Esophagus muscularis mucosa (tissue), 4 donors: ENCODE measurements around the gene DTNA. TPM values are rescaled to one million over a fixed set of nuclear protein-coding genes. Genes with fewer than 3 reads are reported as not detected.

Experiments
- DNase-seq: peaks from one replicate; pipeline ENCODE4 v3.0.0-alpha.2; 2017; ENCODE audit errors: extremely low spot score
- H3K27ac ChIP-seq, 4 donors: fragments of 200-600 bp; sonication (generic); replicated peaks in 1 of 4; 1 replicate in 3 of 4; 2 replicates in 1 of 4; pipeline ENCODE4 v1.5.1; 2016 to 2019; ENCODE audit warnings: mild to moderate bottlenecking in 1 of 4
- H3K27me3 ChIP-seq, 4 donors: fragments of 200-600 bp; sonication (generic); one replicate each; pipeline versions ENCODE4 v1.5.1 to v1.6.0; 2016 to 2019
- H3K36me3 ChIP-seq, 4 donors: fragments of 200-600 bp; sonication (generic); one replicate each; pipeline ENCODE4 v1.5.1; 2016 to 2019
- H3K4me1 ChIP-seq, 4 donors: fragments of 200-600 bp; sonication (generic); one replicate each; pipeline ENCODE4 v1.5.1; 2016 to 2019
- H3K4me3 ChIP-seq, 4 donors: fragments of 200-600 bp; sonication (generic); 1 replicate in 2 of 4; 2 replicates in 2 of 4; pipeline ENCODE4 v1.5.1; 2016 to 2019; ENCODE audit warnings: mild to moderate bottlenecking in 4 of 4, moderate library complexity in 1 of 4
- H3K9me3 ChIP-seq, 4 donors: fragments of 200-600 bp; sonication (generic); 1 replicate in 3 of 4; 2 replicates in 1 of 4; pipeline ENCODE4 v1.5.1; 2016 to 2019
- CTCF ChIP-seq, 3 experiments: fragments of 200-600 bp in 2 of 3; fragments of 450-650 bp in 1 of 3; sonication (generic) in 2 of 3; IDR thresholded peaks; one replicate each; pipeline ENCODE4 v1.5.1; 2017 to 2019; ENCODE audit warnings: antibody characterized with exemption in 3 of 3, mild to moderate bottlenecking in 2 of 3, moderate library complexity in 1 of 3
- EP300 ChIP-seq: sonication (generic); formaldehyde crosslinking; IDR thresholded peaks from one replicate; pipeline ENCODE4 v1.6.1; 2017; ENCODE audit warnings: antibody characterized with exemption
- POLR2A ChIP-seq: fragments of 450-650 bp; IDR thresholded peaks from one replicate; pipeline ENCODE4 v1.6.1; 2017; ENCODE audit warnings: antibody characterized with exemption, moderate library complexity, mild to moderate bottlenecking, low read depth
- POLR2AphosphoS5 ChIP-seq, 2 donors: sonication (generic); formaldehyde crosslinking; IDR thresholded peaks; one replicate each; pipeline ENCODE4 v1.6.1; 2017; ENCODE audit warnings: antibody characterized with exemption in 2 of 2
- WGBS: methylation state at CpG from one replicate; pipeline ENCODE4 v1.1.5; 2018; 5-methylcytosine and 5-hydroxymethylcytosine counted together
- intact Hi-C: fragments of 100-400 bp; cut with DNase I; formaldehyde crosslinking; loops from one replicate; pipeline ENCODE4 v1.15.1; 2023
- total RNA-seq, 4 donors: library from RNA; depleted of rRNA; stranded (reverse); fragments of >200 nt; gene quantifications; one replicate each; pipeline versions ENCODE4 v1.1.0 to v1.2.1, GENCODE V29; 2016

The DTNA gene
- total RNA-seq, 4 donors from 2014 or later: 189 to 284 (median 242) TPM

GRCh38 chr18:34767601-34768027 is 57.5 kb downstream of the DTNA start:
- H3K27ac ChIP-seq: no peak overlapping the region
- 95% methylated on average over 1 of the region's 1 CpG for WGBS
- H3K4me3 ChIP-seq: no peak overlapping the region
- H3K36me3 ChIP-seq: peaks cover 3 to 23% (median 10%) of the 10 kb centered on the region in 4 donors
- no peak for DNase-seq
- no peaks in the 10 kb centered on the region for H3K9me3 ChIP-seq
- no peak for TF ChIP-seq POLR2A
- TF ChIP-seq POLR2AphosphoS5 (IDR thresholded peaks at IDR 0.05): no peak
- TF ChIP-seq EP300: no peak
- no peak for TF ChIP-seq CTCF (IDR thresholded peaks at IDR 0.05)
- intact Hi-C loops: no loop called here
- no peaks in the 10 kb centered on the region for H3K27me3 ChIP-seq
- H3K4me1 ChIP-seq: peaks cover 3 to 14% (median 6%) of the 10 kb centered on the region in 4 donors

- Histone ChIP-seq H3K27ac (peak overlapping the region in 3 of 4 donors; percentile 1 to 76 (median 59)), H3K9me3 (no peaks in the 10 kb centered on the region), H3K4me1 (peaks cover 22 to 34% (median 24%) of the 10 kb centered on the region in 4 donors), H3K27me3 (no peaks in the 10 kb centered on the region), H3K36me3 (peaks cover 3 to 21% (median 8%) of the 10 kb centered on the region in 4 donors), H3K4me3 (no peak overlapping the region)
- no peak for DNase-seq
- TF ChIP-seq EP300 (no peak), CTCF (IDR thresholded peaks at IDR 0.05) (no peak), POLR2A (no peak)
- intact Hi-C loops: loop anchor here (5.0 kb wide), 2 partner anchors 65 to 110 kb away; no protein-coding TSS in a partner anchor
- WGBS: 84% methylated on average over 1 of the region's 1 CpG
These were observed 61.9 kb downstream of the DTNA start for GRCh38 chr18:34771958-34772357.

- intact Hi-C loops: loop anchor here (5.0 kb wide), 2 partner anchors 66 to 111 kb away; no protein-coding TSS in a partner anchor
- no peak for TF ChIP-seq EP300
- TF ChIP-seq CTCF (IDR thresholded peaks at IDR 0.05): no peak
- no peak for TF ChIP-seq POLR2AphosphoS5 (IDR thresholded peaks at IDR 0.05)
- Histone ChIP-seq H3K9me3 (no peaks in the 10 kb centered on the region), H3K4me1 (peaks cover 22 to 34% (median 24%) of the 10 kb centered on the region in 4 donors), H3K27me3 (no peaks in the 10 kb centered on the region), H3K36me3 (peaks cover 0 to 12% (median 4%) of the 10 kb centered on the region in 4 donors), H3K4me3 (no peak overlapping the region), H3K27ac (peak overlapping the region; percentile 59 to 76 (median 68))
- DNase-seq: no peak
- WGBS: 40% methylated on average over 2 of the region's 2 CpGs
These were observed 62.8 kb downstream of the DTNA start for GRCh38 chr18:34772887-34773286.

GRCh38 chr18:34773378-34773777 is 63.3 kb downstream of the DTNA start:
- Histone ChIP-seq H3K4me1 (peaks cover 22 to 34% (median 24%) of the 10 kb centered on the region in 4 donors), H3K27me3 (no peaks in the 10 kb centered on the region), H3K4me3 (peak overlapping the region in 2 of 4 donors; percentile 6 to 30), H3K36me3 (peaks cover 0 to 7% (median 0%) of the 10 kb centered on the region in 4 donors), H3K27ac (peak overlapping the region; percentile 59 to 76 (median 68)), H3K9me3 (no peaks in the 10 kb centered on the region)
- WGBS: 16% methylated on average over 2 of the region's 2 CpGs
- no peak for DNase-seq
- TF ChIP-seq CTCF (IDR thresholded peaks at IDR 0.05) (no peak), EP300 (no peak), POLR2A (no peak), POLR2AphosphoS5 (IDR thresholded peaks at IDR 0.05) (no peak)
- intact Hi-C loops: loop anchor here (5.0 kb wide), 2 partner anchors 66 to 111 kb away; no protein-coding TSS in a partner anchor
